ENCODE measurements around the gene EEF1A2.

- TF ChIP-seq CTCF (IDR thresholded peaks at IDR 0.05; ENCODE audit: low read depth, low read length, missing input control) (no peak), GABPA (IDR thresholded peaks at IDR 0.05 in 1 of 2, conservative IDR thresholded peaks at IDR 0.05 in 1 of 2) (no peak), RXRA (IDR thresholded peaks at IDR 0.05) (no peak), REST (IDR thresholded peaks at IDR 0.05) (no peak)
Observed at GRCh38 chr20:63507083-63507743, 8.3 kb upstream of the EEF1A2 start.
